Adipocyte (in vitro differentiated cells): ENCODE results near the gene UBE2J2.

Experiments used
- DNase-seq: peaks from one replicate; pipeline ENCODE4 v3.0.0-alpha.2; 2015; ENCODE audit warnings: low read depth
- H3K27me3 ChIP-seq: replicated peaks from 2 replicates; pipeline ENCODE4 v1.7.0; 2013; ENCODE audit warnings: mild to moderate bottlenecking, low read length, moderate library complexity; ENCODE audit not compliant: control insufficient read depth, insufficient read depth
- H3K36me3 ChIP-seq: 2 replicates; pipeline ENCODE4 v1.7.0; 2013; ENCODE audit warnings: low read length, mild to moderate bottlenecking, moderate library complexity; ENCODE audit not compliant: control insufficient read depth, insufficient read depth, severe bottlenecking
- H3K4me1 ChIP-seq: 2 replicates; pipeline ENCODE4 v1.7.0; 2013; ENCODE audit warnings: mild to moderate bottlenecking, low read length, moderate library complexity; ENCODE audit not compliant: control insufficient read depth, insufficient read depth
- H3K4me3 ChIP-seq: 2 replicates; pipeline ENCODE4 v1.7.0; 2013; ENCODE audit warnings: mild to moderate bottlenecking, low read length, moderate library complexity
- H3K9ac ChIP-seq: 2 replicates; pipeline ENCODE4 v1.7.0; 2013; ENCODE audit warnings: mild to moderate bottlenecking, low read length, moderate library complexity
- H3K9me3 ChIP-seq: 2 replicates; pipeline ENCODE4 v1.7.0; 2013; ENCODE audit warnings: mild to moderate bottlenecking, low read length, moderate library complexity; ENCODE audit not compliant: control insufficient read depth

The UBE2J2 gene

GRCh38 chr1:1217621-1218523, 55.8 kb downstream of the UBE2J2 start:
- no peaks in the 10 kb centered on the region for H3K4me1 ChIP-seq

GRCh38 chr1:1216770-1217620, 56.7 kb downstream of the UBE2J2 start:
- H3K36me3 ChIP-seq, result peaks cover 39% of the 10 kb centered on the region
- no peaks in the 10 kb centered on the region for H3K27me3 ChIP-seq
- no peak for DNase-seq
- H3K9ac ChIP-seq, result no peak overlapping the region
- H3K4me3 ChIP-seq, result no peak overlapping the region
- no peaks in the 10 kb centered on the region for H3K4me1 ChIP-seq
- H3K9me3 ChIP-seq, result no peaks in the 10 kb centered on the region

More at GRCh38 chr1:1217621-1218523, 55.8 kb downstream of the UBE2J2 start:
- H3K27me3 ChIP-seq, result no peaks in the 10 kb centered on the region
- DNase-seq, result no peak
- no peak overlapping the region for H3K9ac ChIP-seq
- peaks cover 48% of the 10 kb centered on the region for H3K36me3 ChIP-seq
- H3K4me3 ChIP-seq, result no peak overlapping the region
- H3K9me3 ChIP-seq, result no peaks in the 10 kb centered on the region

DNA sequence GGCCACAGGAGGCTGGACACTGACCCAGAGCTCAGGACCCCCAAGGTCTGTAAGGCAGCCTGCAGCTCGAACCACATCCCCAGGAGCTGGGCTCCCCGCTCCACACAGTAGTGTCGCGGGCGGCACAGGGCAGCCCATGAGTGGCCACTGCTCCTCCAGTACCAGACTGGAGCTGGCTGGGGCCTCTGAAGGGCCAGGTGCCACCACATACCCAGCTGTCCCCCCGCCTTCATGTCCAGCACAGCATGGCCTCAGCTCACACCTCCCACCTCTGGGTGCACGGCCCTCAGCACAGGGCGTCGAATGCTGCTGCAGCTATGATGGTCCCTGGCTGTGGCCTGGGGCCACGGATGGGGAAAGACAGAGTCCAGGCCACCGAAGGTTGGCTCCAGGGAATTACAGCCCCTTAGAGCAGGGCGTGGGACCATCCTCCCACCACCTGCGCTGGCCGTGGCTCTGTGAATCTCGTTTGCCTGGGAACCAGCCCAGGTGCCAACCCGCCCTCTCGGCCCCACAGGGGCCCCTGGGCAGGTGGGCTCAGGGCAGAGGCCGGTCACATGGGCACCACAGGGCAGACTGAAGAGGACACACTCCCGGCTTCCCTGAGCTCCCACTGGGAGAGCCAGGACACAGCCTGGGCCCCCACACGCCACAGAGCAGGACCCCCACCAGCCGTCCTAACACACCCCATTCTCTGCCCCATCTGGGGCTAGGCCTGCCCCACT, 57.6 kb downstream of the UBE2J2 start:
- Histone ChIP-seq H3K4me3 (no peak overlapping the region), H3K9me3 (no peaks in the 10 kb centered on the region), H3K36me3 (peaks cover 30% of the 10 kb centered on the region), H3K27me3 (no peaks in the 10 kb centered on the region), H3K9ac (no peak overlapping the region), H3K4me1 (no peaks in the 10 kb centered on the region)
- DNase-seq, result no peak

GRCh38 chr1:1215080-1215676, 58.5 kb downstream of the UBE2J2 start:
- no peaks in the 10 kb centered on the region for H3K27me3 ChIP-seq
- no peak overlapping the region for H3K4me3 ChIP-seq
- no peaks in the 10 kb centered on the region for H3K9me3 ChIP-seq
- H3K36me3 ChIP-seq, result peaks cover 22% of the 10 kb centered on the region
- H3K4me1 ChIP-seq, result no peaks in the 10 kb centered on the region
- no peak for DNase-seq
- no peak overlapping the region for H3K9ac ChIP-seq

DNA sequence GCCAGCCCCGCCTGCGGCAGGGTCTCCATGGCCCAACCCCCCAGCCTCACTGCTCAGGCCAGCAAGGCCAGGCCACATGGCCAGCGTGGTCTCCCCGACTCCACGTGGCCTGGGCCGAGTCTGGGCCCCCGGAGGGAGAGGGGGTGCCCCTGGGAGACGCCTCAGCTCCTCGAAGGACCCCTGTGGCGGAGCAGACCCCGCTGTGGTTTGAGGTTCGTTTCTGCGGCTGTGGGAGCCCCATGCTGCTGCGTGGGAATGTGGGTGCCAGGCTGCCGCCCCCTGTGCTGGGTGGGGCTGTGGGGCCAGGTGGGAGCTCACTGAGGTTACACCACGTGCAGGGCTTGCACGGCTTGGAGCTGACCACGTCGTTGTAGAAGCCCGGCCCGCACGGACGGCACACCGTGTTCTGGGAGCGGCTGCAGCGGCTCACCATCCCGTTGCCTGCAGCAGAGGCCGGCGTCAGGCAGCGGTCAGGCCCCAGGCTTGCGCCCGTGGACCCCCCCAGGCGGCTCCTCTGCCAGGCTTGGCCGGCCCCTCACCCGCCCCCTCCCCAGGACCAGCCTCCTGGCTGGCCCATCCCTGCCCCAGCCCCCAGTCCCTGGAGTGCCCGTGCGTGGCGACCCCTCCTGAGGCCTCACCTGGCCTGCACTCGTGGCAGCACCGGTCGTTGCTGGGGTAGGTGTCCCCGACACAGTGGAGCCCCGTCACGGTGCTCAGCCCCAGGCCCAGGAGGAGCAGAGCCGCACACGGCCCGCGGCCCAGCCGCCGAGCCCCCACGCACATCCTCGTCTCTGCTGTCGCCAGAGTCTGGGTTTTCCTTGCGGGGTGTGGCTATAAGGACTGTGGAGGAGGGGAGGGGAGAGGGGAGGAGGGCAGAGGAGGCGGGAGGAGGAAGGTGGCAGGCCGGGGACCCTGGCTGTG, 60.0 kb downstream of the UBE2J2 start, which contains the start of gene TNFRSF4:
Gene TNFRSF4, minus strand, starts transcription at position 809 of the 921 bp plus-strand sequence. Its CDS starts 26 bp downstream, at position 783.
- H3K4me1 ChIP-seq, result no peaks in the 10 kb centered on the region
- no peaks in the 10 kb centered on the region for H3K27me3 ChIP-seq
- DNase-seq, result no peak
- no peak within 1 kb of the TSS for H3K4me3 ChIP-seq
- no peaks in the 10 kb centered on the region for H3K9me3 ChIP-seq
- H3K36me3 ChIP-seq, result peaks cover 20% of the 10 kb centered on the region
- no peak within 1 kb of the TSS for H3K9ac ChIP-seq

DNA sequence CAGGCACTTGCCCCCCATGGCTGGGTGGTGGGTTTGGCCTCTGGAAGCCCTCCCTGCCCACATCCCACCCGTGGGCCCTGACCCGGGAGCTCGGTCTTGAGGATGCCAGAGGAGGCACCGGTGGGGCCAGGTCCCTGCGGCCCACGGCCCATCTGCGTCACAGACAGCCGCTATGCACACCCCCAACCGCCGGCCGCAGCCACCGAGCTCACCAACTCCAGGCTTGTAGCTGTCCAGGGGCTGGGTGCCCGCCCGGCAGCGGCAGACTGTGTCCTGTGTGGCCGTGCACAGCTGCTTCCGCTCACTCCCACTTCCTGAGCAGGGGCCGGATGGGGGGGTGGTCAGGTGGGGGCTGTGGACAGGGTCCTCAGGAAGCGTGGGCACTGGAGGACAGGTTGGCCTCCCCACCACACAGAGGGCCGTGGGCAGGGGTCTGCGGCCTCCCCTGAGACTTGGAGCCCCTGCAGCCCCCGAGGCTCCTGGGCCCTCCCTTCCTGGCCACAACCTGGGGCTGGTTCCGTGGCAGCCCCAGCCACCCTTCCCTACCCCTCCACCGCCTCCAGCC, 60.8 kb downstream of the UBE2J2 start:
- Histone ChIP-seq H3K4me1 (peaks cover 5% of the 10 kb centered on the region), H3K27me3 (no peaks in the 10 kb centered on the region), H3K36me3 (peaks cover 13% of the 10 kb centered on the region), H3K9ac (no peak overlapping the region), H3K4me3 (no peak overlapping the region), H3K9me3 (no peaks in the 10 kb centered on the region)
- no peak for DNase-seq

DNA sequence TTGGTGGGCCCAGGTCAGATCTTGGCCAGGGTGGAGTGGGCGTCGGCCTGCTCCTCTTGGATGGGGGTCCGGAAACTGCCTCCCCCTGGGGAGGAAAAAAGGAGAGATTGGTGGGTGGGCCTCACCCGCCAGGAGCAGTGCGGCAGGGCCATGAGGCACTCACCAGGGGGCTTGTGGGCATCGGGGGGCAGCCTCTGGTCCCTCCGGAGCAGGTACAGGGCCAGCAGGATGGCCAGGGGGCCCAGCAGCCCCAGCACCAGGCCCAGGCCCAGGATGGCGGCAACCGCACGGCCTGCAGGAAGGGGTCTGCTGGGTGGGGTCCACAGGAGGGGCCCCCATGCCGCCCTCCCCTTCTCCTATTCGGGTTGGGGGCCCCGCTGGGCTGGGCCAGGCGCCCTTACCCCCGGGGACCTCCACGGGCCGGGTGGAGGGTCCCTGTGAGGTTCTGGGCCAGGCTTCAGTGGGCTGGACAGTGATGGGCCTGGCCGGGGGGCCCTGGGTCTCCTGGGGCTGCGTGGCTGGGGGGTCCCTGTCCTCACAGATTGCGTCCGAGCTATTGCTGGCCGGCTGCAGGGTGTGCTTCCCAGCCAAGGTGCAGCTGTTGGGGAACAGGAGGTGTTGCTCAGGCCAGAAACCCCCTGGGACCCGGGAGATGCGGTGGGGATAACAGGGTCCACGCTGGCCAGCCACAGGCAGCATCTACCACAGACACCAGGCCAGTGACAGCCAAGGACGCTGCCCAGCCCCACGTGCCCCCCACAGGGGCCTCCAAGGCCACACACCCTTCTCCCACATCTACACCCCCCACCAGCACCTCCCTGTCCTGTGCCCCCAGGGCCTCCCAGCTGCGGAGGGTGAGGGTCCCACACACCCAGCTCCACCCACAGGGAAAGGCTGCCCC, 61.9 kb downstream of the UBE2J2 start:
- no peak overlapping the region for H3K9ac ChIP-seq
- peaks cover 5% of the 10 kb centered on the region for H3K36me3 ChIP-seq
- DNase-seq, result no peak
- H3K4me3 ChIP-seq, result no peak overlapping the region
- no peaks in the 10 kb centered on the region for H3K9me3 ChIP-seq
- H3K27me3 ChIP-seq, result peaks cover under 1% of the 10 kb centered on the region
- peaks cover 5% of the 10 kb centered on the region for H3K4me1 ChIP-seq

DNA sequence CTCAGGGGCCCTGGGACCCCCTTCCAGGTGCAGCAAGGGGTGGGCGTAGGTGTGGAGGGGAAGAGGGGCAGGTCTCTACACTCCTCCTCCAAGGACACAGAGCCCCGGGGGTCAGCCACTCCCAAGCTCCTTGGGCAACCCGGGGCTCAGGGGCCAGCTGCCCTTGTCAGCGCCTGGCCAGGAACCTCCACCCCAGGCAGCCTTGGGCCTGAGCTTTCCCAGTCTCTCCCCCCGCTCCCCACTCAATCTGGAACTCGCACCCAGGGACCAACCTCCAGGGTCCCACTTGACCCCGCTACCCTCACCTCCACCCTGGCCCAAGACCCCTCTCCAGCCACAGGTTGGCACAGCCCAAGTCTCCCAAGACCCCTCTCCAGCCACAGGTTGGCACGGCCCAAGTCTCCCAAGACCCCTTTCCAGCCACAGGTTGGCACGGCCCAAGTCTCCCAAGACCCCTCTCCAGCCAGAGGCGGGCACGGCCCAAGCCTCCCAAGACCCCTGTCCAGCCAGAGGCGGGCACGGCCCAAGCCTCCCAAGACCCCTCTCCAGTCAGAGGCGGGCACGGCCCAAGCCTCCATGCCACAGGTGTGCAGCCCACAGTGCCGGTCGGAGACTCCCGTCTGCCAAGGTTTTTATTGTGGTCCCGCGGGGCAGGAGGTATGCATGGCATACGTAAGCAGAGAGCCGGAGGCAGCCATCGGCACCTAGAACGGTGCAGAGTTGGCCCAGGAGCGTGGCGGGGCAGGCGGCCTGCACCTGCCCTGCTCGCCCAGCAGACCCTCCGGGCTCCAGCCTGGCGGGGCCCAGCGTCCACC, 62.7 kb downstream of the UBE2J2 start:
- Histone ChIP-seq H3K36me3 (no peaks in the 10 kb centered on the region), H3K9ac (no peak overlapping the region), H3K9me3 (no peaks in the 10 kb centered on the region), H3K4me1 (peaks cover 5% of the 10 kb centered on the region), H3K4me3 (no peak overlapping the region), H3K27me3 (peaks cover 9% of the 10 kb centered on the region)
- DNase-seq, result no peak
